Measurements from ENCODE around the gene ALPG.
"Not testable (repeated sequence)": the region's sequence is repeated elsewhere in the genome, so short reads cannot be mapped to it uniquely, and the experiment has no call there.

Gene ALPG

GRCh38 chr2:232376713-232377112, 29.9 kb upstream of the ALPG start:
- no peak for DNase-seq (ENCODE audit: low read depth in 2 of 2, low spot score in 1 of 2)

DNA sequence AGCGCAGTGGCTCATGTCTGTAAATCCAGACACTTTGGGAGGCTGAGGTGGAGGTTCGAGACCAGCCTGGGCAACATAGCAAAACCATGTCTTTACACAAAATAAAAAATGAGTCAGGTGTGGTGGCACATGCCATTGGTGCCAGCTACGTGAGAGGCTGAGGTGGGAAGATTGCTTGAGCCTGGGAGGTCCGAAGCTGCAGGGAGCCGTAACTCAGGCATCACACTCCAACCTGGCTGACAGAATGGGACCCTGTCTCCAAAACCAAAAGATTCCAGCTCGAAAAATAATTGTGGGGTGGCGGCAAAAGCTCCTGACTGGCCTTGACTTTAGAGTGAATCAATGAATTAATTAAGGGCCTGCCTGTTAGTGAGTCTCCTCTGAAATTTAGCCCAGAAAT, 29.3 kb upstream of the ALPG start:
- no peak for DNase-seq (ENCODE audit: low read depth in 2 of 2, low spot score in 1 of 2)

GRCh38 chr2:232377841-232378734, 28.6 kb upstream of the ALPG start:
- no peak for DNase-seq (ENCODE audit: low read depth in 2 of 2, low spot score in 1 of 2)

GRCh38 chr2:232378735-232379151, 27.9 kb upstream of the ALPG start, which contains the start of gene ALPP:
TSS of gene ALPP (plus strand) at chr2:232378751. CDS start at chr2:232378803, 52 bp downstream.
- DNase-seq (ENCODE audit: low read depth in 2 of 2, low spot score in 1 of 2) = not testable (repeated sequence)

- DNase-seq (ENCODE audit: low read depth in 2 of 2, low spot score in 1 of 2) = not testable (repeated sequence)
Observed at GRCh38 chr2:232379610-232380590, 26.7 kb upstream of the ALPG start.

- not testable (repeated sequence) for DNase-seq (ENCODE audit: low read depth in 2 of 2, low spot score in 1 of 2)
Observed at GRCh38 chr2:232381204-232382031, 25.2 kb upstream of the ALPG start.

GRCh38 chr2:232382331-232383225, 24.1 kb upstream of the ALPG start:
- DNase-seq (ENCODE audit: low read depth in 2 of 2, low spot score in 1 of 2) = no peak

GRCh38 chr2:232384466-232384865, 22.2 kb upstream of the ALPG start:
- no peak for DNase-seq (ENCODE audit: low read depth in 2 of 2, low spot score in 1 of 2)

DNA sequence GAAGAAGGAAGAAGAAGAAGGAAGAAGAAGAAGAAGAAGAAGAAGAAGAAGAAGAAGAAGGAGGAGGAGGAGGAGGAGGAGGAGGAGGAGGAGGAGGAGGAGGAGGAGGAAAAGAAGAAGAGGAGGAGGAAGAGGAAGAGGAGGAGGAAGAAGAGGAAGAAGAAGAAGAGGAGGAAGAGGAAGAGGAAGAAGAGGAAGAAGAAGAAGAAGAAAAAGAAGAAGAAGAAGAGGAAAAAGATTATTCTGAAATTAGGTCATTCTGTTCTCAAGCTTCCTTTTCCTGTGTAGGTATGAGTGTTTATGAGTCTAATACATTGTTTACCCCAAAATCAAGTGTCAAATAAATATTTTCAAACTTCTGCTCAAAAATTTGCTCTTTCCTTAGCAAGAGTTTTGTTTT, 21.6 kb upstream of the ALPG start:
- not testable (repeated sequence) for DNase-seq (ENCODE audit: low read depth in 2 of 2, low spot score in 1 of 2)

GRCh38 chr2:232385660-232386489, 20.8 kb upstream of the ALPG start:
- DNase-seq (ENCODE audit: low read depth in 2 of 2, low spot score in 1 of 2) = no peak

GRCh38 chr2:232386490-232386739, 20.2 kb upstream of the ALPG start:
- DNase-seq (ENCODE audit: low read depth in 2 of 2, low spot score in 1 of 2) = no peak

DNA sequence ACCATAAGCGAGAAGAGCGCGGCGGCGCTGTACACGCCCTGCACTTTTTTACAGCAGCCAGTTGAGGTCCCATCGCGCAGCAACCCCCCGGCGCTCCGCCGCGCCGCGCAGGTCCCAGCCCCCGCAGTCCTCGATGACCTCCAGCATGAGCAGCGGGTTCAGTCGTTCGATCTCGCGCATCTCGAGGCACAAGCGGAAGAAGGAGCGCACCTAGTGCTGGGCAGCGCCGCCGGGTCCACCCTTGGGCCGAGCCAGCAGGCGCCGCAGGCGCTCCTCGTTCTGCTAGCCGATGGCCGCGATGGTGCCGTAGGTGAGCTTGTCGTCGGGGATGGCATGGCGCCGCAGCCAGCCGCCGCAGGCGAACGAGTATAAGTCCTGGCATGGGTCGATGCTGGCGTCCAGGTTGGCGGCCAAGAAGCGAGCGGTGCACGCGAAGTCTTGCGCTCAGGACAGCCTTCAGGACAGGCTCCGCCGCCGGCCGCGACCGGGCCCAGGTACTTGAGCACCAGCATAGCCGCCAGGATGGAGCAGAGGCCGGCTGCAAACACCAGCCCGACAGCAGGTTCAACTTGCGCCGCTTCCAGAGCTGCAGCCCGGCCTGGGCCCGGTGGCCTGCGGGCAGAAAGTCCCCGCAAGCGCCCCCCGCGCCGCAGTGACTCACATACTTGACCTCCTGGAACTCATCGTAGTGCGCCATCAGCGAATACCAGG, 19.7 kb upstream of the ALPG start:
- DNase-seq (ENCODE audit: low read depth in 2 of 2, low spot score in 1 of 2) = no peak

DNA sequence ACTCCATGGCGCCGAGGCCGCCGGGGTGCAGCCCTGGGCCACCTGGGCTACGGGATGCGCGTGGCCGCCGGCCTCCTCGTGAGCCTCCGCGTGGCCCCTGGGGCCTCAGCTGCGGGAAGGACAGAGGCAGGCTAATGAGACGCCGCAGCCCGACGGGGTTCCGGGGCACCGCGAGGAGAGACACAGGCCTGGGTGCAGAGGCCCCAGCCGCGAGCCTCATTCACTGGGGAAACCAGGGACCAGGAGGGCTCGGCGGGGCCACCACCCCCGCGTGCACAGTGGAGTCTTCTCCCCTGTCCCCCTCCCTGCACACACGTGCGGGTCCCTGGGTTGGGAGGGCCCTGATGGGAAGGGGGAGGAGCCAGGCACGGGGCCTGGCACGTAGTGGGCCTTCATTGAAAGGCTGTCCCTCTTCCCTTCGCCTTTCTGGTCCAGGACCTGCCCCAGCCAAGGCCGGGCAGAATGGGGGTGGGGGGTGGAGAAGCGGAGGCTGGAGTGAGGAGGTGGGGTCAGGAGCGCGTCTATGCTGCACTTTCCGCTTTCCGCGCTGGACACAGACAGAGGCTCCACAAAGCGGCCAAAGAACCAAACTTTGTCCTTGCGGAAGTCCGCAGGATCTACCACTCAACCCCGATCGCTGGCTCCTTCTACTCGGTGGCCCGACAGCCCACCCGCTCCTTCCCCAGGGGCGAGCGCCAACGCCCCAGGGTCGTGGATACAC, 19.0 kb upstream of the ALPG start:
- DNase-seq (ENCODE audit: low read depth in 2 of 2, low spot score in 1 of 2) = no peak

GRCh38 chr2:232388324-232388891, 18.2 kb upstream of the ALPG start:
- DNase-seq (ENCODE audit: low read depth in 2 of 2, low spot score in 1 of 2) = no peak

- DNase-seq (ENCODE audit: low read depth in 2 of 2, low spot score in 1 of 2) = no peak
Observed at GRCh38 chr2:232389327-232389726, 17.3 kb upstream of the ALPG start.

GRCh38 chr2:232390661-232391060, 16.0 kb upstream of the ALPG start:
- DNase-seq (ENCODE audit: low read depth in 2 of 2, low spot score in 1 of 2) = no peak

DNA sequence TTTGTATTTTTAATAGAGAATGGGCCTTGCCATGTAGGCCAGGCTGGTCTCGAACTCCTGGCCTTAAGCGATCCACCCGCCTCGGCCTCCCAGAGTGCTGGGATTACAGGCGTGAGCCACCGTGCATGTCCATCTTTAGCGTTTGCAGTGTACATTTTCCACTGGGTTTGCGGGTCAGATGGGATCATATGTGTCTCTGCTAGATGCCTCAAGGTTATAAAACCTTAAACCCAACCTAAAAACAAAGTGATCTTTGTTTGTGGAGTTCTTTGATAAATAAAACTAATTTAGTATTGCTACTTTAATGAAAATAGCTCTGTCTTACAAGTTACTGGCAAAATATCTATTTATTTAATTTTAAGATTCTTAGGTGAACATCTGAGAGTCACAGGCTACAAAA, 13.1 kb upstream of the ALPG start:
- DNase-seq (ENCODE audit: low read depth in 2 of 2, low spot score in 1 of 2) = no peak

DNA sequence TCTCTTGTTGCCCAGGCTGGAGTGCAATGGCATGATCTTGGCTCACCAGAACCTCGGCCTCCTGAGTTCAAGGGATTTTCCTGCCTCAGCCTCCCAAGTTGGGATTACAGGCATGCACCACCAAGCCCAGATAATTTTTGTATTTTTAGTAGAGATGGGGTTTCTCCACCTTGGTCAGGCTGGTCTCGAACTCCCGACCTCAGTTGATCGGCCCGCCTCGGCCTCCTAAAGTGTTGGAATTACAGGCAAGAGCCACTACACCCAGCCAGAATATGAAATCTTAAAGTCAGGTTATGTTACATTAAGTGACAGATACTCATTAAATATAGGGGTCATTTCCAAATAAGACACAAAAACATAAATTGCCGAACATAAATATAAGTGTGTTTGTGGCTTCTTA, 12.2 kb upstream of the ALPG start:
- DNase-seq (ENCODE audit: low read depth in 2 of 2, low spot score in 1 of 2) = not testable (repeated sequence)
